ENCODE results near the gene USP25.

USP25 gene

GRCh38 chr21:15929536-15929935, 199.8 kb downstream of the USP25 start:
- TF ChIP-seq POLR2A (IDR thresholded peaks at IDR 0.05; ENCODE audit: low read depth, low read length), result no peak
- TF ChIP-seq POLR2AphosphoS5 (IDR thresholded peaks at IDR 0.05; ENCODE audit: low read depth, low read length), result no peak
- TF ChIP-seq TAF1 (IDR thresholded peaks at IDR 0.05; ENCODE audit: borderline replicate concordance, low read depth, low read length), result no peak
- no peak for DNase-seq (ENCODE audit: insufficient read length)
- no peak for FAIRE-seq

Data from GM12892 (cell line).